Measurements from ENCODE around the gene BMP4. TPM values are rescaled to one million over a fixed set of nuclear protein-coding genes. Genes with fewer than 3 reads are reported as not detected.
"Not testable (repeated sequence)": the region's sequence is repeated elsewhere in the genome, so short reads cannot be mapped to it uniquely, and the experiment has no call there.

BMP4 gene
- total RNA-seq, 4 donors from 2014 or later, result 12.1 to 53.6 (median 20.2) TPM

DNA sequence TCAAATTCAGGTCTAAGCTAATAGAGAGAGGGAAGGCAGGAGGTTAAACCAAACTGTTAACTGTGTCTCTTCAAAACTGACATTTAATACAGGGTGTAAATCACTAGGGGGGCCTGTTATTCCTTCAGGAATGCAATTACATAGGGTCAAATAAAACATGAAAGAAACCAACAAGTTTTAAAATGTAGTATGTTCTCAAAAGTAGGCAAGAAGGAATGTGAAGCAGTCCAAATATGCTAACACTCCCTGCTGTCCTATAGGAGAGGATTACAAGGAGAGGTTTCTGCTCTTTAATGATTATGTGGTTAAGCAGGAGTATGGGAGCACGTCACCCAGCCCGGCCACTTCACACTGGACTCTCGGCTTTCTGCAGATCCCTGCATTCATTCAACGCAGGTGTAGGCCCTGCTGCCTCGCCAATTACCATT, 42.5 kb upstream of the BMP4 start:
- TF ChIP-seq POLR2A (IDR thresholded peaks at IDR 0.05), result no peak
- TF ChIP-seq, protein P1, sequence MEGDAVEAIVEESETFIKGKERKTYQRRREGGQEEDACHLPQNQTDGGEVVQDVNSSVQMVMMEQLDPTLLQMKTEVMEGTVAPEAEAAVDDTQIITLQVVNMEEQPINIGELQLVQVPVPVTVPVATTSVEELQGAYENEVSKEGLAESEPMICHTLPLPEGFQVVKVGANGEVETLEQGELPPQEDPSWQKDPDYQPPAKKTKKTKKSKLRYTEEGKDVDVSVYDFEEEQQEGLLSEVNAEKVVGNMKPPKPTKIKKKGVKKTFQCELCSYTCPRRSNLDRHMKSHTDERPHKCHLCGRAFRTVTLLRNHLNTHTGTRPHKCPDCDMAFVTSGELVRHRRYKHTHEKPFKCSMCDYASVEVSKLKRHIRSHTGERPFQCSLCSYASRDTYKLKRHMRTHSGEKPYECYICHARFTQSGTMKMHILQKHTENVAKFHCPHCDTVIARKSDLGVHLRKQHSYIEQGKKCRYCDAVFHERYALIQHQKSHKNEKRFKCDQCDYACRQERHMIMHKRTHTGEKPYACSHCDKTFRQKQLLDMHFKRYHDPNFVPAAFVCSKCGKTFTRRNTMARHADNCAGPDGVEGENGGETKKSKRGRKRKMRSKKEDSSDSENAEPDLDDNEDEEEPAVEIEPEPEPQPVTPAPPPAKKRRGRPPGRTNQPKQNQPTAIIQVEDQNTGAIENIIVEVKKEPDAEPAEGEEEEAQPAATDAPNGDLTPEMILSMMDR (IDR thresholded peaks at IDR 0.05), result no peak
- Histone ChIP-seq H3K9me3 (no peaks in the 10 kb centered on the region), H3K36me3 (no peaks in the 10 kb centered on the region), H3K4me1 (no peaks in the 10 kb centered on the region), H3K4me3 (no peak overlapping the region), H3K27ac (no peak overlapping the region), H3K27me3 (no peaks in the 10 kb centered on the region)
- DNase-seq, result no peak

DNA sequence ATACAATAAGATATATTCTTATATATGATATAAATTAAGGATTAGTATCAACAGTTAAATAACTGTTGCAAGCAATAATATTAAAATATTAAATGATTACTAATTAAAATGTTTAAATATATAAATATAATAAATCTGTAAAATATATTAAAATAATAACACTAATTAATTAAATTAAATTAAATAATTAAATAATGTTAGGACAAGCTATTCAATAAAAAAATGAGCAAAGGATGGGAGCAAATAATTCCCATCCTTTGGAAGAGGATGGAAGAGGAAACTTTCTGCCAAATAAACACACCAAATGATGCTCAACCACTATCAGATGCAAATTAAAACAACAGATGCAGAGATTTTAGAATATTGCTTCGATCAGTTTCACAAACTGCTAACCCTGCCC, 39.4 kb upstream of the BMP4 start:
- DNase-seq, result no peak
- H3K4me1 ChIP-seq, result no peaks in the 10 kb centered on the region
- H3K36me3 ChIP-seq, result no peaks in the 10 kb centered on the region
- no peak overlapping the region for H3K27ac ChIP-seq
- no peaks in the 10 kb centered on the region for H3K9me3 ChIP-seq
- TF ChIP-seq, protein P1 (IDR thresholded peaks at IDR 0.05), result no peak
- TF ChIP-seq POLR2A (IDR thresholded peaks at IDR 0.05), result no peak
- H3K4me3 ChIP-seq, result no peak overlapping the region
- H3K27me3 ChIP-seq, result no peaks in the 10 kb centered on the region

DNA sequence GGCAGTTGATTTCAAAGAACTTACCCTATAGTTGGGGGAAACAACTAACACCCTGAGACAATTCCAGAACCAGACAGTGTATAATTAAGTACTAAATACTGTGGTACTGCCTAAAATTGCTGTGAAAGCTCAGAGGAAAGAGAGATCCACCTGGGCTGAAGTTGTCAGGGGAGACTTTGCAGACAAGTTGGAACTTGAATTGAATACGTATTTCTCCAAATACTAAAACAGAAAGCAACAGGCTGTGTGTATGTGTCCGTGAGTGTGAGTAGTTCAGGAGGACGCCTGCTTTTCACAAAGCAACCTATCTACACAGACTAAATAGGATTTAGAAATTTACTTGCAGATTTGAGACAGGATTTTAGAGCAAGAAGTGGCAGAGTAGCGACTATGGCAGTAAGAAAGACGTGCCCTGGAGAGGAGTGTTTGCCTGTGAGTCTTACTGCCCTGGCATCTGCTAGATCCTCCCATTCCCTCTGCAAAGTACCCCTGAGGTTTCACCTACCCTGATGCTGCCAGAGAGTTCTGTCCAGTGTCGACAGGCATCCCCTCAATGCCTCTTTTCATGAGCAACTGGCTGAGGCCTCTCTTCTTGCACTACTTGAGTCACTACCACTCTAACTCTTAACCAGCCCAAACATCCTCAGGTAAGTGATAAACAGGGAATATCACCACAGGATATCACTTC, 37.4 kb upstream of the BMP4 start:
- H3K4me1 ChIP-seq, result no peaks in the 10 kb centered on the region
- H3K27me3 ChIP-seq, result no peaks in the 10 kb centered on the region
- TF ChIP-seq POLR2A (IDR thresholded peaks at IDR 0.05), result no peak
- TF ChIP-seq, protein P1 (IDR thresholded peaks at IDR 0.05), result no peak
- DNase-seq, result no peak
- H3K4me3 ChIP-seq, result no peak overlapping the region
- H3K27ac ChIP-seq, result no peak overlapping the region
- H3K9me3 ChIP-seq, result no peaks in the 10 kb centered on the region
- H3K36me3 ChIP-seq, result no peaks in the 10 kb centered on the region

DNA sequence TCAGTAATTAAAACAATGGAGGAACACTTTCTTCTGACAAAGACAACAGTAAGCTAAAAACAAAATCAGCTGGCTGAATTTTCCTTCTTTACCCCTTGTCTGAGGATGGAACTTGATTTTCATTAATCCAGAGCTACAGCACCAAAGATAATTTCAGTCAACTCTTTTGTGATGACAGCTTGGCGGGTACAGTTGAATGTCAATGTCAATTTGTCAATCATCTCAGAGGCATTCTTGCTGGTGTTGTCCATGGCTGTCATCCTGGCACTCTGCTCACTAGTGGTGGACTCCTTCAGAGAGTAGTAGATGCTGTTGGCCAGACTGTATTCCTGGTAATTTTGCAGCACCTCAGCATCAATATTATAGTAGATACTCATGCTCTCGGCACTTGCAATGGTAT, 34.4 kb upstream of the BMP4 start:
- TF ChIP-seq, protein P1 (IDR thresholded peaks at IDR 0.05), result no peak
- no peak for TF ChIP-seq POLR2A (IDR thresholded peaks at IDR 0.05)
- H3K27ac ChIP-seq, result no peak overlapping the region
- no peaks in the 10 kb centered on the region for H3K9me3 ChIP-seq
- DNase-seq, result no peak
- H3K4me1 ChIP-seq, result no peaks in the 10 kb centered on the region
- no peaks in the 10 kb centered on the region for H3K36me3 ChIP-seq
- H3K27me3 ChIP-seq, result no peaks in the 10 kb centered on the region
- no peak overlapping the region for H3K4me3 ChIP-seq

DNA sequence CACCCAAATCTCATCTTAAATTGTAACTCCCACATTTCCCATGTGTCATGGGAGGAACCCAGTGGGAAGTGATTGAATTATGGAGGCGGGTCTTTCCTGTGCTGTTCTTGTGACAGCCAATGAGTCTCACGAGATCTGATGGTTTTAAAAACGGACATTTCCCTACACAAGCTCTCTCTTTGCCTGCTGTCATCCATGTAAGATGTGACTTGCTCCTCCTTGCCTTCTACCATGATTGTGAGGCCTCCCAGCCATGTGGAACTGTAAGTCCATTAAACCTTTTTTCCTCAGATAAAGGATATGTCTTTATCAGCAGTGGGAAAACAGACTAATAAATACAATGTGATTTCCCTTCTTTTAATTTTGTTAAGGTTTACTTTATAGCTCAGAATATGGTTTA, 30.1 kb upstream of the BMP4 start:
- H3K4me1 ChIP-seq, DNase-seq, H3K27me3 ChIP-seq, H3K27ac ChIP-seq, H3K36me3 ChIP-seq, H3K4me3 ChIP-seq: not testable (repeated sequence)
- peaks cover 0 to 11% (median 2%) of the 10 kb centered on the region in 4 donors for H3K9me3 ChIP-seq

DNA sequence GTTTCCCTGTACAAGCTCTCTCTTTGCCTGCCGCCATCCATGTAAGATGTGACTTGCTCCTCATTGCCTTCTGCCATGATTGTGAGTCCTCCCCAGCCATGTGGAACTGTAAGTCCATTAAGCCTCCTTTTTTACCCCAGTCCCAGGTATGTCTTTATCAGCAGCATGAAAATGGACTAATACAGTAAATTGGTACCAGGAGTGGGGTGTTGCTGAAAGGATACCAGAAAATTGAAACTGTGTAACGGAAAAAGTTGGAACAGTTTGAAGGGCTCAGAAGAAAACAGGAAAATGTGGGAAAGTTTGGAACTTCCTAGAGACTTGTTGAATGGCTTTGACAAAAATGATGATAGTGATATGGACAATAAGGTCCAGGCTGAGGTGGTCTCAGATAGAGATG, 28.3 kb upstream of the BMP4 start:
- H3K9me3 ChIP-seq, result peaks cover 0 to 11% (median 2%) of the 10 kb centered on the region in 4 donors
- H3K27ac ChIP-seq, DNase-seq, H3K4me3 ChIP-seq, H3K27me3 ChIP-seq, H3K36me3 ChIP-seq, H3K4me1 ChIP-seq: not testable (repeated sequence)

DNA sequence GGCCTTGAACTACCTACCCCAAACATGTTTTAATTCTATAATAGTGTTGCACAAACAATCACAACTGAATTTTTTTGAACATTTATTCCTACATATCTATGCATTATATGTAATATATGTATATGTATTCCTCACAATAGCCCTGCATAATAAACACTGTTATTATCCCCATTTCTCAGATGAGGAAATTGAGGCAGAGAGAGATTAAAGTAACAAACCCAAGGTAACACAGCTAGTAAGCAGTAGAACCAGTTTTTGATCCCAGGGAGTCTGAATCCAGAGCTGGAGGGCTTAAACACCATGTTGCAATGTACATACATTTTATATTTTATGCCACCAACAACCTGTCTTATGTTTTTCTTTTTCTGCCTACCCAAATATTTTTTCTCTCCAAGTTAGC, 26.5 kb upstream of the BMP4 start:
- no peaks in the 10 kb centered on the region for H3K36me3 ChIP-seq
- no peaks in the 10 kb centered on the region for H3K4me1 ChIP-seq
- H3K4me3 ChIP-seq, result no peak overlapping the region
- H3K9me3 ChIP-seq, result peaks cover 0 to 11% (median 2%) of the 10 kb centered on the region in 4 donors
- TF ChIP-seq, protein P1 (IDR thresholded peaks at IDR 0.05), result no peak
- TF ChIP-seq POLR2A (IDR thresholded peaks at IDR 0.05), result no peak
- H3K27me3 ChIP-seq, result no peaks in the 10 kb centered on the region
- DNase-seq, result no peak
- no peak overlapping the region for H3K27ac ChIP-seq

Data from Peyer's patch (tissue), 4 donors.